Bronchial epithelial cell (primary cell): ENCODE results near the gene TNNI3K. TPM values are rescaled to one million over a fixed set of nuclear protein-coding genes. Genes with fewer than 3 reads are reported as not detected.

Experiments
- DNase-seq: peaks from one replicate; pipeline ENCODE4 v3.0.0-alpha.2; 2010; ENCODE audit warnings: low read depth
- FAIRE-seq: peaks from 2 replicates; lab custom pipeline; 2011; peaks lifted over from hg19 to GRCh38; lab: Jason Lieb, UNC
- H3K27me3 ChIP-seq: 2 replicates; pipeline ENCODE4 v1.5.1; 2011; ENCODE audit warnings: low read length; ENCODE audit not compliant: control insufficient read depth, insufficient read depth
- H3K36me3 ChIP-seq: 2 replicates; pipeline ENCODE4 v1.5.1; 2011; ENCODE audit warnings: low read length; ENCODE audit not compliant: control insufficient read depth, insufficient read depth
- H3K4me3 ChIP-seq: 2 replicates; pipeline ENCODE4 v1.5.1; 2011; ENCODE audit warnings: mild to moderate bottlenecking, low read depth, low read length, control low read depth
- total RNA-seq: library from RNA; depleted of rRNA; stranded (reverse); fragments of >200 nt; gene quantifications from 2 replicates; pipeline ENCODE4 v1.2.1, GENCODE V29; 2014
- TF ChIP-seq, protein P1 (sequence below): IDR thresholded peaks from 2 replicates; pipeline ENCODE4 v1.5.1; 2011; ENCODE audit warnings: mild to moderate bottlenecking, moderate library complexity, low read length, control low read depth, inconsistent platforms; ENCODE audit not compliant: insufficient read depth, severe bottlenecking

The TNNI3K gene
- total RNA-seq, 1 donor from 2014 or later = 1.3 TPM

DNA sequence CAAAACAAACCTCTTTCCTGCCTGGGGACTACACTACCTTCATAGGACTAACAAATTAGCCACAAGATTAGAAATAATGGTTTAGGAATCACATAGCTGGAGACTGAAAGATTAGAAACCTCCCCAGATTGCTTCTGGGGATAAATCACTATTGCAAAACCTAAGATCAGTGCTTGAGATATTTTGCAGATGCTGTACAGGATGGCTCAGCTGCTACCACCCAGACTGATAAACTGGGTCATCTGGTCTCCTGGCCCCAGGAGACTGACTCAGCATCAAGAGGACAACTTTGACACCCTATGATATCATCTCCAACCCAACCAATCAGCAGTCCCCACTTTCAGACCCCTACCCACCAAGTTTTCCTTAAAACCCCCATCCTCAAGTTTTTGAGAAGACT lies 140.2 kb downstream of the TNNI3K start:
- no peak for DNase-seq

DNA sequence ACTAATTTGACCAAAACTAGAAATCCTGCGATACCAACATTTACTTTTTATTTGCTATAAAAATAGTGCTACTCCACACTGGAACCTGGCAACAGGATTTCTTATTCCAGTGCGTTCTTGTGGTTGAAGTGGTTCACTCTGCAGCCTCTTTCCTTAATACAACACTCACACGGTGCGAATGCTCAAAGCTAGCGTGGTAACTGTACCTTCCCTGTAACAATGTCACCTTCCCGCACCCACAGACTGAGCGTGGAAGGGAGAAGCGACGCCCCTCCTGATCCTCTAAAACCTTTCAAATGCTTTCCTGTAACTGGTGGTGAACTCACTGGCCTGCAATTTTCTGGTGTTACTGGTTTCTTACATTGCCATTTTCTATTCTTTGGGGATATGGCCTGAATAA lies 145.1 kb downstream of the TNNI3K start:
- Histone ChIP-seq H3K4me3 (no peak overlapping the region), H3K27me3 (no peaks in the 10 kb centered on the region), H3K36me3 (no peaks in the 10 kb centered on the region)
- TF ChIP-seq, protein P1, sequence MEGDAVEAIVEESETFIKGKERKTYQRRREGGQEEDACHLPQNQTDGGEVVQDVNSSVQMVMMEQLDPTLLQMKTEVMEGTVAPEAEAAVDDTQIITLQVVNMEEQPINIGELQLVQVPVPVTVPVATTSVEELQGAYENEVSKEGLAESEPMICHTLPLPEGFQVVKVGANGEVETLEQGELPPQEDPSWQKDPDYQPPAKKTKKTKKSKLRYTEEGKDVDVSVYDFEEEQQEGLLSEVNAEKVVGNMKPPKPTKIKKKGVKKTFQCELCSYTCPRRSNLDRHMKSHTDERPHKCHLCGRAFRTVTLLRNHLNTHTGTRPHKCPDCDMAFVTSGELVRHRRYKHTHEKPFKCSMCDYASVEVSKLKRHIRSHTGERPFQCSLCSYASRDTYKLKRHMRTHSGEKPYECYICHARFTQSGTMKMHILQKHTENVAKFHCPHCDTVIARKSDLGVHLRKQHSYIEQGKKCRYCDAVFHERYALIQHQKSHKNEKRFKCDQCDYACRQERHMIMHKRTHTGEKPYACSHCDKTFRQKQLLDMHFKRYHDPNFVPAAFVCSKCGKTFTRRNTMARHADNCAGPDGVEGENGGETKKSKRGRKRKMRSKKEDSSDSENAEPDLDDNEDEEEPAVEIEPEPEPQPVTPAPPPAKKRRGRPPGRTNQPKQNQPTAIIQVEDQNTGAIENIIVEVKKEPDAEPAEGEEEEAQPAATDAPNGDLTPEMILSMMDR = no peak
- DNase-seq (no peak), FAIRE-seq (no peak)

More for the DNA sequence above, 140.2 kb downstream of the TNNI3K start:
- FAIRE-seq = no peak
- Histone ChIP-seq H3K27me3 (no peaks in the 10 kb centered on the region), H3K4me3 (no peak overlapping the region), H3K36me3 (no peaks in the 10 kb centered on the region)
- TF ChIP-seq, protein P1 = no peak

DNA sequence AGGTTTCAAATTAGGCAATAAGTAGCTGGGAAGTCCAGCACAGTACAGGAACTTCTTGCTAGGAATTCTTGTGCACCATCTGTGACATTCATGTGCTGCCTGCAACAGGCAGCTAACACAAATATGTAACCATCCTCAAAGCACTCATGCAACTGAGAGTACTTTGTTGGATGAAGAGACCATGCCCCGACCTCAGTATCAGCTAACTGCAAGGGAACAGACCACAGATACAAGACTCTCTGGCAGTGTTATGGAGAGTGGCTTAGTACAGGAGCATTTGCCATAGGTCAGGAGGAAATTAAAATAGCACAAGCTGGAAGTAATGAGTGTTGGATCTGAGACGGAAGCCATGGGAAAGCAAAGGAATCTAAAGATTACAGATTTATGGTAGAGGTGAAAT lies 153.7 kb downstream of the TNNI3K start:
- H3K4me3 ChIP-seq = no peak overlapping the region
- FAIRE-seq = no peak
- H3K36me3 ChIP-seq = no peaks in the 10 kb centered on the region
- no peak for DNase-seq
- TF ChIP-seq, protein P1 = no peak
- H3K27me3 ChIP-seq = no peaks in the 10 kb centered on the region

DNA sequence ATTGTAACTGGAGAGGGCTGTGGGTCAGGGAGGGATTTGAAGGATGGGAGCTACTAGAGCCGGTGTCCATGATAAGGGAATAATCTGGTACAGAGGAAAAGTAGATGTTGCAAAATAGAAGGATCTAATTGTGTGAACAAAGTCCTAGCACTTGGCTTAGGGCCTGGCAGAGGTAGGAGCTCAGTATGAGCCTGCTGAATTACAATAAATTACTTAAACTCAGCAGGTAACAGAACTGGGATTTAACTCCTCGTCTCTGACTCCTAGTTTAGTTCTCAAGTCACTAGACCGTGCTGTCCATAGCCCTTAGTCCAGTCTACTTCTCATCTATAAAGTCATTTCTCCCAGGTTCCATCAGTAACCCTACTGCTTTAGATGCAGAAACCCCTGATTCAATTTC lies 157.0 kb downstream of the TNNI3K start:
- TF ChIP-seq, protein P1 = no peak
- H3K4me3 ChIP-seq = no peak overlapping the region
- no peaks in the 10 kb centered on the region for H3K36me3 ChIP-seq
- FAIRE-seq (no peak), DNase-seq (no peak)
- no peaks in the 10 kb centered on the region for H3K27me3 ChIP-seq

DNA sequence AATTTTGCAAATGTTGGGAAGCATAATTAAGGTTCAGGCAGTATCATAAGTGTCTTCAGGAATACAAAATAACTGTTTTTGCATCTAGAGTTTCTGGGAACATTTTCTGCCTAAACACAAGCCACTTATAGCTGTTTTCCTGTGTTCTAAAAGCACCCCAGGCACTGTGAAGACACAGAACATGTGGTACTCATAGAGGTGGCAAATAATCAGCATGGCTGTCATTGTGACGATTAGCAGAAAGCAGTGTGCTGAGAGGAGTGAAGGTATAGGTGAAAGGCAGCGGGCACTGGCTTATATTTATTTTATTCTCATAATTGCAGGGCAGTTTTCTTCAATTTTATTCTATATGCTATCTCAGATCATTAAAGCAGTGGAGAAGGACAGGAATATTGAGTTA lies 157.7 kb downstream of the TNNI3K start:
- FAIRE-seq = no peak
- Histone ChIP-seq H3K36me3 (no peaks in the 10 kb centered on the region), H3K27me3 (no peaks in the 10 kb centered on the region), H3K4me3 (no peak overlapping the region)
- DNase-seq = no peak
- TF ChIP-seq, protein P1 = no peak

DNA sequence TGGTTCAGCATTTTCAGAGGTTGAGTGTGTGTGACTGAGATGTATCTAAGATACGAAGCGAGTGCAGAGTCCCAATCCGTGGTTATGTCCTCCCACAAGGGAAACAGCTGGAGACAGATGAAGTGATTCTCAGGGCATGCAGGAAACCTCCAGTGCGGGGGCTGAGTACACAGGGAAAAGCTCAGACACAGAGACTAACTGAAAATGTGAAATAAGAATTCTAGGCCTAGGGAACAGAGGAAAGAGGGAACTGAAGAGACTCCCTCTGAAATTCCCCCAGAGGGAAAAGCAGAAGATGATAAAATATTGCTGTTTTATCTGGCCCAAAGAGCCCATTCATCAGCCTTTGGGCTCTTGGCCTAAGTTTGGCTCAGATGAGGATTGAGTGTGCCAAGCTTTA lies 160.4 kb downstream of the TNNI3K start:
- TF ChIP-seq, protein P1 = no peak
- no peak for DNase-seq
- Histone ChIP-seq H3K36me3 (no peaks in the 10 kb centered on the region), H3K4me3 (no peak overlapping the region), H3K27me3 (no peaks in the 10 kb centered on the region)
- FAIRE-seq = no peak
